HepG2 (cell line): ENCODE measurements around the gene SI. TPM values are rescaled to one million over a fixed set of nuclear protein-coding genes. Genes with fewer than 3 reads are reported as not detected.

Source experiments
- ATAC-seq: fragments of 200-7000 bp; cut with Tn5 transposase; 3 replicates; pipeline ENCODE4 v1.9.1; 2020; ENCODE audit warnings: mild to moderate bottlenecking, moderate library complexity
- BruUV-seq: library from RNA; stranded (reverse); fragments of 400-500 nt; replicated peaks from 2 replicates; lab custom pipeline; 2021; lab: Mats Ljungman, UMichigan
- CTCF ChIA-PET: fragments of 300-600 bp; formaldehyde crosslinking; extraction: SDS; loops from one replicate; lab custom pipeline; 2021; ENCODE audit warnings: low total read pairs, inconsistent platforms, low intra/inter-chr PET ratio; lab: Yijun Ruan, JAX
- POLR2A ChIA-PET: fragments of 350-600 bp; sonication (Branson Sonifier 250); formaldehyde crosslinking; loops from one replicate; lab custom pipeline; 2020; ENCODE audit warnings: antibody characterized with exemption, inconsistent platforms; lab: Yijun Ruan, JAX
- DNase-seq: peaks from one replicate; pipeline ENCODE4 v3.0.0-alpha.2; 2015; ENCODE audit warnings: low spot score
- FAIRE-seq: peaks from 3 replicates; lab custom pipeline; 2011; peaks lifted over from hg19 to GRCh38; lab: Jason Lieb, UNC
- H2AFZ ChIP-seq: one replicate; pipeline ENCODE4 v1.6.1; 2011; ENCODE audit warnings: low read length, inconsistent platforms
- H3K27ac ChIP-seq: fragments of 300-600 bp; 3 replicates; pipeline ENCODE4 v1.8.0; 2011; ENCODE audit warnings: mixed run types, mild to moderate bottlenecking, mixed read lengths, low read length, inconsistent platforms; ENCODE audit not compliant: insufficient read depth; ENCODE audit errors: extremely low read length
- H3K27me3 ChIP-seq, 2 experiments: fragments of 200-600 bp in 1 of 2; 2 replicates in 1 of 2; 3 replicates in 1 of 2; pipeline versions ENCODE4 v1.6.0 to v1.8.0; 2011; ENCODE audit warnings: low read length in 2 of 2, mild to moderate bottlenecking in 2 of 2, moderate library complexity in 2 of 2, inconsistent platforms in 1 of 2; ENCODE audit not compliant: insufficient read depth in 2 of 2, control insufficient read depth in 1 of 2
- H3K36me3 ChIP-seq, 2 experiments: fragments of 200-600 bp in 1 of 2; replicated peaks in 1 of 2; 2 replicates in 1 of 2; 3 replicates in 1 of 2; pipeline versions ENCODE4 v1.5.1 to v1.8.0; 2011; ENCODE audit warnings: low read length in 2 of 2, inconsistent platforms in 1 of 2; ENCODE audit not compliant: insufficient read depth in 2 of 2, control insufficient read depth in 1 of 2
- H3K4me1 ChIP-seq: 2 replicates; pipeline ENCODE4 v1.5.1; 2012; ENCODE audit warnings: low read length, inconsistent platforms; ENCODE audit not compliant: insufficient read depth
- H3K4me2 ChIP-seq: 2 replicates; pipeline ENCODE4 v1.6.0; 2011; ENCODE audit warnings: low read depth, low read length, inconsistent platforms
- H3K4me3 ChIP-seq, 3 experiments: fragments of 200-600 bp in 1 of 3; sonication (generic), shearing (Covaris generic) in 1 of 3; replicated peaks in 1 of 3; 2 replicates each; pipeline ENCODE4 v1.5.1; 2011 to 2016; ENCODE audit warnings: low read length in 3 of 3, inconsistent platforms in 2 of 3, low read depth in 2 of 3, mild to moderate bottlenecking in 2 of 3, control low read depth in 1 of 3, mixed read lengths in 1 of 3; ENCODE audit not compliant: insufficient read depth in 1 of 3
- H3K79me2 ChIP-seq: one replicate; pipeline ENCODE4 v1.6.1; 2011; ENCODE audit warnings: low read length, inconsistent platforms; ENCODE audit not compliant: insufficient read depth
- H3K9ac ChIP-seq: 2 replicates; pipeline ENCODE4 v1.6.0; 2011; ENCODE audit warnings: mild to moderate bottlenecking, low read depth, low read length, inconsistent platforms; ENCODE audit not compliant: insufficient read depth
- H3K9me3 ChIP-seq: 2 replicates; pipeline ENCODE4 v1.5.1; 2012; ENCODE audit warnings: mild to moderate bottlenecking, low read length
- H4K20me1 ChIP-seq: 2 replicates; pipeline ENCODE4 v1.6.0; 2011; ENCODE audit warnings: inconsistent platforms, mild to moderate bottlenecking, low read length, moderate library complexity; ENCODE audit not compliant: insufficient read depth
- AKAP8 ChIP-seq: sonication (generic); formaldehyde crosslinking; IDR thresholded peaks from 2 replicates; pipeline ENCODE4 v1.5.1; 2020; ENCODE audit warnings: mild to moderate bottlenecking, missing genetic modification reagents
- RNF2 ChIP-seq: fragments of 450-650 bp; conservative IDR thresholded peaks from 2 replicates; pipeline ENCODE4 v1.6.1; 2016; ENCODE audit warnings: low read depth
- RXRA ChIP-seq: sonication (generic); formaldehyde crosslinking; IDR thresholded peaks from 2 replicates; pipeline ENCODE4 v1.5.1; 2020; ENCODE audit warnings: missing genetic modification reagents
- SP4 ChIP-seq: sonication (generic); formaldehyde crosslinking; IDR thresholded peaks from 2 replicates; pipeline ENCODE4 v1.8.1; 2023; ENCODE audit warnings: mild to moderate bottlenecking, missing genetic modification reagents
- SPEN ChIP-seq: sonication (generic); formaldehyde crosslinking; IDR thresholded peaks from 2 replicates; pipeline ENCODE4 v1.5.1; 2020; ENCODE audit warnings: low read depth, mild to moderate bottlenecking, missing genetic modification reagents
- ZBTB1 ChIP-seq: sonication (generic); formaldehyde crosslinking; IDR thresholded peaks from 2 replicates; pipeline ENCODE4 v1.4.0; 2020; ENCODE audit warnings: missing genetic modification reagents, borderline replicate concordance
- ZKSCAN8 ChIP-seq: IDR thresholded peaks from 2 replicates; pipeline ENCODE4 v1.6.1; 2016; ENCODE audit warnings: borderline replicate concordance, missing genetic modification reagents, missing compliant biosample characterization
- ZNF225 ChIP-seq: sonication (generic); formaldehyde crosslinking; IDR thresholded peaks from 2 replicates; pipeline ENCODE4 v1.4.0; 2020; ENCODE audit warnings: mild to moderate bottlenecking, missing genetic modification reagents
- ZNF350 ChIP-seq: sonication (generic); formaldehyde crosslinking; IDR thresholded peaks from 2 replicates; pipeline ENCODE4 v1.4.0; 2020; ENCODE audit warnings: mild to moderate bottlenecking, low read depth, missing genetic modification reagents, borderline replicate concordance
- ZNF788 ChIP-seq: sonication (generic); formaldehyde crosslinking; IDR thresholded peaks from 2 replicates; pipeline ENCODE4 v1.5.0; 2020; ENCODE audit warnings: mild to moderate bottlenecking, missing genetic modification reagents, borderline replicate concordance
- WGBS: methylation state at CpG from one replicate; pipeline ENCODE4 v1.1.6; 2017; ENCODE audit warnings: low lambda C conversion rate; 5-methylcytosine and 5-hydroxymethylcytosine counted together
- in situ Hi-C: cut with HindIII; loops from 2 replicates; pipeline ENCODE4 v1.10.0; 2017; ENCODE audit warnings: low pct_unique_long_range_greater_than_20kb; ENCODE audit not compliant: extremely low pct_ligation_motif_present
- intact Hi-C: fragments of 100-400 bp; cut with micrococcal nuclease; formaldehyde crosslinking; loops from one replicate; pipeline ENCODE4 v1.10.0; 2022; ENCODE audit not compliant: unreplicated experiment
- polyA plus RNA-seq, 8 experiments: library from polyadenylated mRNA; depleted of rRNA in 3 of 8; stranded (reverse) in 7 of 8; unstranded in 1 of 8; fragments of >200 nt; fragmentation: Illumina TruSeq in 4 of 8; extraction: Trizol in 4 of 8; gene quantifications; 2 replicates each; pipeline versions ENCODE4 v1.2.1 to v1.2.3, GENCODE V29; 2011 to 2016; ENCODE audit warnings: low read depth in 4 of 8, missing spikeins in 1 of 8, mixed read lengths in 1 of 8; ENCODE audit not compliant: insufficient read depth in 1 of 8
- total RNA-seq, 5 experiments: library from RNA; depleted of rRNA; stranded (reverse); fragments of >200 nt; fragmentation: Illumina TruSeq; extraction: Trizol; gene quantifications; 2 replicates each; pipeline ENCODE4 v1.2.3, GENCODE V29; 2016; ENCODE audit warnings: low read depth in 1 of 5
- TF ChIP-seq, protein P1 (sequence below): IDR thresholded peaks from 2 replicates; pipeline ENCODE4 v1.6.1; 2016
- TF ChIP-seq, protein P2 (sequence below): fragments of 450-650 bp; IDR thresholded peaks from 2 replicates; pipeline ENCODE4 v1.6.1; 2017; ENCODE audit warnings: mild to moderate bottlenecking
- TF ChIP-seq, protein P3 (sequence below): sonication (generic); formaldehyde crosslinking; IDR thresholded peaks from 2 replicates; pipeline ENCODE4 v1.5.1; 2020; ENCODE audit warnings: mild to moderate bottlenecking, missing genetic modification reagents, moderate library complexity

Gene SI
- total and polyA plus RNA-seq, 2 of the 13 experiments (the other 11 are each of a cell fraction or from before 2014, with no cell fraction given) = not detected

DNA sequence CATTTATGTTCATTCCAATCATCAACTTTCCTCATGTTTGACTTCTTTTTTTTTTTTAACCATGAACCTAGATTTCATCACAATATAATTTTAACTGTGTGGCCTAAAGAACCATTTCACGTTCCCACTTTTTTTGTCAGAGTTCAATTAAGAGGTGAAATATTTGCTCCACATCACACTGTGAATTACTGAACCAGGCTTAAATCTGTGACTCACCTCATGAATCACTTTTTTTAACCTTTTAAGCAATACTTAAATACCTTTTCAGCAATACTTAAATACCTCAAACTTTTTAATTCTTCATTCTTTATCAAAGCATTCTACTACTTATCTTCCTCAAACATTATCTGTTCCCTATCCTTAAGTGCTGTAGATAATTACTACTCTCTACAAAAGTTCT lies 137.6 kb downstream of the SI start:
- no peak overlapping the region for H3K4me3 ChIP-seq
- FAIRE-seq = no peak
- no peak for DNase-seq
- no peak overlapping the region for H3K9ac ChIP-seq
- in situ Hi-C loops = no loop called here
- H3K4me1 ChIP-seq = no peaks in the 10 kb centered on the region
- H3K27ac ChIP-seq = no peak overlapping the region
- no peaks in the 10 kb centered on the region for H4K20me1 ChIP-seq
- BruUV-seq = no TSS peak
- H3K36me3 ChIP-seq = no peaks in the 10 kb centered on the region
- H3K79me2 ChIP-seq = no peaks in the 10 kb centered on the region
- peaks cover 3% of the 10 kb centered on the region; the same call in 1 of the 2 replicates for H3K9me3 ChIP-seq
- POLR2A ChIA-PET = no interaction called here
- no peak overlapping the region for H3K4me2 ChIP-seq
- WGBS = 0% methylated on average over 1 of the region's 1 CpG
- CTCF ChIA-PET = no interaction called here
- H2AFZ ChIP-seq = no peak overlapping the region
- TF ChIP-seq AKAP8 (CRISPR knock-in tag) = no peak
- TF ChIP-seq RNF2 = no peak
- no peak for TF ChIP-seq ZNF788 (CRISPR knock-in tag)
- no peak for TF ChIP-seq SPEN
- TF ChIP-seq, protein P1, sequence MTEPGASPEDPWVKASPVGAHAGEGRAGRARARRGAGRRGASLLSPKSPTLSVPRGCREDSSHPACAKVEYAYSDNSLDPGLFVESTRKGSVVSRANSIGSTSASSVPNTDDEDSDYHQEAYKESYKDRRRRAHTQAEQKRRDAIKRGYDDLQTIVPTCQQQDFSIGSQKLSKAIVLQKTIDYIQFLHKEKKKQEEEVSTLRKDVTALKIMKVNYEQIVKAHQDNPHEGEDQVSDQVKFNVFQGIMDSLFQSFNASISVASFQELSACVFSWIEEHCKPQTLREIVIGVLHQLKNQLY (CRISPR knock-in tag) = no peak
- TF ChIP-seq SP4 (CRISPR knock-in tag) = no peak
- ATAC-seq = no peak
- intact Hi-C loops = no loop called here
- H3K27me3 ChIP-seq = no peaks in the 10 kb centered on the region

DNA sequence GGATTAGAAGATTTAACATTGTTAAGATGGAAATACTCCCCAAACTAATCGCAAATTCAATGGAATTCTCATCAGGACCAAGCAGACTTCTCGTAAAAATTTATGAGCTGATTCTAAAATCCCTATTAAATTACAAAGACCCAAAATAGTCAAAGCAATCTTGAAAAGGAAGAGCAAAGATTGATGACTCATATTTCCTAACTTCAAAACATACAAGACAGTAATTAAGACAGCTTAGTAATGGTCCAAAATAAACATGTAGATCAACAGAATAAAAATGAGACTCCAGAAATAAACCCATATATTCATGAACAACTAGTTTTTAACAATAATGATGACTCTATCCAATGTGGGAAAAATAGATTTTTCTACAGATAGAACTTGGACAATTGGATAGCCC lies 148.7 kb downstream of the SI start:
- FAIRE-seq = no peak
- ChIA-PET POLR2A (no interaction called here), CTCF (no interaction called here)
- H3K36me3 ChIP-seq = no peaks in the 10 kb centered on the region
- 0% methylated on average over 2 of the region's 2 CpGs for WGBS
- no TSS peak for BruUV-seq
- no peak for ATAC-seq
- H3K9me3 ChIP-seq = no peaks in the 10 kb centered on the region
- intact Hi-C loops (no loop called here), in situ Hi-C loops (no loop called here)
- no peaks in the 10 kb centered on the region for H3K79me2 ChIP-seq
- no peak overlapping the region for H2AFZ ChIP-seq
- H4K20me1 ChIP-seq = no peaks in the 10 kb centered on the region
- H3K9ac ChIP-seq = no peak overlapping the region
- no peaks in the 10 kb centered on the region for H3K4me1 ChIP-seq
- H3K27ac ChIP-seq = no peak overlapping the region
- no peak for DNase-seq
- no peak overlapping the region for H3K4me2 ChIP-seq
- no peak overlapping the region for H3K4me3 ChIP-seq
- no peaks in the 10 kb centered on the region for H3K27me3 ChIP-seq
- TF ChIP-seq, protein P2, sequence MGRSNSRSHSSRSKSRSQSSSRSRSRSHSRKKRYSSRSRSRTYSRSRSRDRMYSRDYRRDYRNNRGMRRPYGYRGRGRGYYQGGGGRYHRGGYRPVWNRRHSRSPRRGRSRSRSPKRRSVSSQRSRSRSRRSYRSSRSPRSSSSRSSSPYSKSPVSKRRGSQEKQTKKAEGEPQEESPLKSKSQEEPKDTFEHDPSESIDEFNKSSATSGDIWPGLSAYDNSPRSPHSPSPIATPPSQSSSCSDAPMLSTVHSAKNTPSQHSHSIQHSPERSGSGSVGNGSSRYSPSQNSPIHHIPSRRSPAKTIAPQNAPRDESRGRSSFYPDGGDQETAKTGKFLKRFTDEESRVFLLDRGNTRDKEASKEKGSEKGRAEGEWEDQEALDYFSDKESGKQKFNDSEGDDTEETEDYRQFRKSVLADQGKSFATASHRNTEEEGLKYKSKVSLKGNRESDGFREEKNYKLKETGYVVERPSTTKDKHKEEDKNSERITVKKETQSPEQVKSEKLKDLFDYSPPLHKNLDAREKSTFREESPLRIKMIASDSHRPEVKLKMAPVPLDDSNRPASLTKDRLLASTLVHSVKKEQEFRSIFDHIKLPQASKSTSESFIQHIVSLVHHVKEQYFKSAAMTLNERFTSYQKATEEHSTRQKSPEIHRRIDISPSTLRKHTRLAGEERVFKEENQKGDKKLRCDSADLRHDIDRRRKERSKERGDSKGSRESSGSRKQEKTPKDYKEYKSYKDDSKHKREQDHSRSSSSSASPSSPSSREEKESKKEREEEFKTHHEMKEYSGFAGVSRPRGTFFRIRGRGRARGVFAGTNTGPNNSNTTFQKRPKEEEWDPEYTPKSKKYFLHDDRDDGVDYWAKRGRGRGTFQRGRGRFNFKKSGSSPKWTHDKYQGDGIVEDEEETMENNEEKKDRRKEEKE = no peak
- TF ChIP-seq ZNF350 (CRISPR knock-in tag) = no peak
- no peak for TF ChIP-seq ZBTB1 (CRISPR knock-in tag)
- TF ChIP-seq RXRA (CRISPR knock-in tag) = no peak
- no peak for TF ChIP-seq ZKSCAN8
- no peak for TF ChIP-seq ZNF225 (CRISPR knock-in tag)
- TF ChIP-seq, protein P3, sequence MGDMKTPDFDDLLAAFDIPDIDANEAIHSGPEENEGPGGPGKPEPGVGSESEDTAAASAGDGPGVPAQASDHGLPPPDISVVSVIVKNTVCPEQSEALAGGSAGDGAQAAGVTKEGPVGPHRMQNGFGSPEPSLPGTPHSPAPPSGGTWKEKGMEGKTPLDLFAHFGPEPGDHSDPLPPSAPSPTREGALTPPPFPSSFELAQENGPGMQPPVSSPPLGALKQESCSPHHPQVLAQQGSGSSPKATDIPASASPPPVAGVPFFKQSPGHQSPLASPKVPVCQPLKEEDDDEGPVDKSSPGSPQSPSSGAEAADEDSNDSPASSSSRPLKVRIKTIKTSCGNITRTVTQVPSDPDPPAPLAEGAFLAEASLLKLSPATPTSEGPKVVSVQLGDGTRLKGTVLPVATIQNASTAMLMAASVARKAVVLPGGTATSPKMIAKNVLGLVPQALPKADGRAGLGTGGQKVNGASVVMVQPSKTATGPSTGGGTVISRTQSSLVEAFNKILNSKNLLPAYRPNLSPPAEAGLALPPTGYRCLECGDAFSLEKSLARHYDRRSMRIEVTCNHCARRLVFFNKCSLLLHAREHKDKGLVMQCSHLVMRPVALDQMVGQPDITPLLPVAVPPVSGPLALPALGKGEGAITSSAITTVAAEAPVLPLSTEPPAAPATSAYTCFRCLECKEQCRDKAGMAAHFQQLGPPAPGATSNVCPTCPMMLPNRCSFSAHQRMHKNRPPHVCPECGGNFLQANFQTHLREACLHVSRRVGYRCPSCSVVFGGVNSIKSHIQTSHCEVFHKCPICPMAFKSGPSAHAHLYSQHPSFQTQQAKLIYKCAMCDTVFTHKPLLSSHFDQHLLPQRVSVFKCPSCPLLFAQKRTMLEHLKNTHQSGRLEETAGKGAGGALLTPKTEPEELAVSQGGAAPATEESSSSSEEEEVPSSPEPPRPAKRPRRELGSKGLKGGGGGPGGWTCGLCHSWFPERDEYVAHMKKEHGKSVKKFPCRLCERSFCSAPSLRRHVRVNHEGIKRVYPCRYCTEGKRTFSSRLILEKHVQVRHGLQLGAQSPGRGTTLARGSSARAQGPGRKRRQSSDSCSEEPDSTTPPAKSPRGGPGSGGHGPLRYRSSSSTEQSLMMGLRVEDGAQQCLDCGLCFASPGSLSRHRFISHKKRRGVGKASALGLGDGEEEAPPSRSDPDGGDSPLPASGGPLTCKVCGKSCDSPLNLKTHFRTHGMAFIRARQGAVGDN (CRISPR knock-in tag) = no peak
